Eye (tissue), 1 donor: ENCODE measurements around the gene CRHR1.
"Not testable (repeated sequence)": the region's sequence is repeated elsewhere in the genome, so short reads cannot be mapped to it uniquely, and the experiment has no call there.

Experiments
- DNase-seq: peaks from one replicate; pipeline ENCODE4 v3.0.0-alpha.2; 2015

CRHR1 gene

DNA sequence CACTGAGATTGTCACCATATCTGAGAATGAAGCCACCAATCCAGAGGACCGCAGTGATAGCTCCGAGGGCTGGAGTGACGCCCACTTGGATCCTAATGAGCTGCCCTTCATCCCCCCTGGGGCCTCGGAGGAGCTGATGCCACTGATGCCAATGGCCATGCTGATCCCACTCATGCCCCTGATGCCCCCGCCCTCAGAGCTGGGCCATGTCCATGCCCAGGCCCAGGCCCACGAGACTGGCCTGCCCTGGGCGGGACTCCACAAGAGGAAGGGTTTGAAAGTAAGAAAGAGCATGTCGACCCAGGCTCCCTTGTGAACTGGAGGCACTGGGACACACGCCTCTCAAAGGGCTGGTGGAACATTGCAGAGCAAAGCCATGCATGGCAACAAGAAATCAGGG lies 62.5 kb downstream of the CRHR1 start:
- DNase-seq = no peak

GRCh38 chr17:45847101-45847500 lies 63.0 kb downstream of the CRHR1 start:
- no peak for DNase-seq

DNA sequence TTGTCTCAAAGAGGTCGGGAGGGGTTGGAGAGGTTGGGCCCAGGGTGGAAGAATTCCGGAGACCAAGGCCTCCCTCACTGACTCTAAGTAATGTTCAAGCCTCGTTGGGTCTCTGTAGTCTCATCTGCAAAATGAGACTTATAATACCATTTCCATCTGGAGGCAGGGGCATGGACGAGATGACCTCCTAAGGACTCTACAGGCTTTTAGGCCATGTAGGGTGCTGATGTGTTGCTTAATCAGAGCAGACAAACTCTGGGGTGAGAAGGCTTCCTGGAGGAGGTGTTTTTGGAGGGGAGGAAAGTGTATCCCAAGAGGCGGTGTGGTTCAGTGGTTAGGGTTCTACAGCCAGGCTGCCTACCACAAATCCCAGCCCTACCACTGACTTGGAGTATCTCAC lies 63.6 kb downstream of the CRHR1 start:
- no peak for DNase-seq

DNA sequence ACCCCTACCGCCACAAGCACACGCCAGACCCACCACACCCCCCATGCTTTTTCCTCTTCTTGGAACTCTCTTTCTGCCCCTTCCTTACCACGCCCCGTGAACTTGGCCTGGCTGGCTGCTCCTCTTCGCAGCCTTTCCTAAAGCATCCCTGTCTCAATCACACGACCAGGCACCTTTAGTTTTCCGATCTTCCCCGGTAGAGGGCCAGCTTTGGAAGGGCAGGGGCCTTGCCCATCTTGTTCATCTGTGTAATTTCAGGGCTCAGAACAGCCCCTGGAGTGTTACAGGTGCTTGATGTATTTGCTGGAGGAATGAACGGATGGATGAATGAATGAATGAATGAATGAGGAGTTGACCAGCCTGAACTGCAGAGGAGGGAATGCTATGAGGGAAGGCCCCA lies 64.3 kb downstream of the CRHR1 start:
- DNase-seq = no peak

- no peak for DNase-seq
Observed at GRCh38 chr17:45848868-45849535, 64.9 kb downstream of the CRHR1 start.

DNA sequence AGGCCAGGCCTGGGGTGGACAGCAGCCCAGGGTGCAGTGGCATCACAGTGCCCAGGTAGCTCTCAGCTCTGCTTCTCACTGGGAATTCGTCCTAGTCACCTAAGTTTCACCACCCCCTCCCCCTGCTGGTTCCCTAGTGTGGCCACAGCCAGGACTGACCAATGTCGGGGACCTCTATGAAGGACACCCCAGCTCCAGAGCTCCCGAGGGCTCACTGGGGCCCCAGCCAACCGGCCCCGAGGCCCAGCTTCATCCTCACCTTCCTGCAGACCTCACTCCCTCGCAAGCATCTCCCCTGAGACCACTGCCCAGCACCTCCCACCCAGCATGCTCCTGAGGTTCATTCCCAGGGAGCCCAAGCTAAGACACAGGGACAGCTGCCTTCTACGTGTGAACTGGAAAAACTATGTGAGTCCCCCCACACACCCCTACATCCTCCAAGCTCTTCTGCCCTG lies 65.4 kb downstream of the CRHR1 start:
- no peak for DNase-seq

DNA sequence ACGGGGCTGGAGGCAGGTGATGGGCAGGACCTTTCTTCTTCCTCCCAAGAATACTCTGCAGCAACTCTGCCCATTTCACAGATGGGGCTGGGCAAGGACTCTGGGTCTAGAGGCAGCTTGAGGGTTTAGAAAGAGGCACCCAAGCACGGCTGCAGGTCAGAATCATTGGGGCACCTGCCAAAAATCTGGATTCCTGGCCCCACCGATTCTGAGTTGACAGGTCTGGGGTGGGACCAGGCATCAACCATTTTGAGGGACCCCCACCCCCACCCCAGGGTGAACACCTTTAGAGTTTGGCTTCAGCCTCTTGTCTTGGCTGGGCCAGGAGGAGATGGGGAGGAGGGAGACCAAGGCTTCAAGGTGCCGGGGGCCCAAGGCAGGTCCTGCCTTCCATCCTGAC lies 65.9 kb downstream of the CRHR1 start:
- no peak for DNase-seq

DNA sequence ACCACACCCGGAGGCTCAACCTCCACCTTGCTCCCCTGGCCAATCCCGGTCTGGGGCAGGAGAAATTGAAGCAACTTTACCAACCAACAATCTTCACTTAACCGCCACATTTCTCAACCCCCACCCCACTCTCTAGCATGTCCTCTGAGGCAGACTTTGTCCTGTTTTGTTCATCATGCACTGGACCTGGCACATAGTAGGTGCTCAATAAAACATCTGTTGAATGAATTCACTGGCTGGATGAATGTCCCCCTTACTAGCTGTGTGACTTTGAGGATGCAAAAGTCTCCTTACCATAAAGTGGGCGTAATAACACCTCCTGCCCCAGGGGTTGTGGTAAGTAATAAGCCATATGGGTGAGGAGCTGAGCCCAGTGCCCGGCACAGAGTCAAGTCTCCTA lies 66.3 kb downstream of the CRHR1 start:
- DNase-seq = no peak

GRCh38 chr17:45851022-45851421 lies 66.9 kb downstream of the CRHR1 start:
- no peak for DNase-seq

- no peak for DNase-seq
Observed at GRCh38 chr17:45851464-45851863, 67.3 kb downstream of the CRHR1 start.

DNA sequence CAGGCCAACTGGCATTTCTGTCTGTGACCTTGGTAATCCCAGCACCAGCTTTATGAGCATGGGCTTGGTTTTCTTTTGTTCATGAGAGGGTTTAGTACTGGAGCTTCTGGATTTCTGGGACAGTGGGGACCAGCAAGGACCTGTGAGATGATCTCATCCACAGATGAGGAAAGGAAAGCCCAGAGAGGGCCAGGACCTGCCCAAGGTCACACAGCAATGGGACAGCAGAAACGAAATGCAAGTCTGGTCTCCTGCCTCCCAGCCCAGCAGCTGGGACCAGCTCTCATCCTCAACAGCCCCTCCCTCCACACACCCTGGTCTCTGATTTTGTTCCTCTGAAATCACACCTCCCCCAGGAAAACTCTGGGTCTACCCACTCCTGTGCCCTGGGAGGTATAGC lies 67.8 kb downstream of the CRHR1 start:
- DNase-seq = no peak

GRCh38 chr17:45852535-45853297 lies 68.6 kb downstream of the CRHR1 start:
- peak; percentile 87 for DNase-seq

- DNase-seq = no peak
Observed at GRCh38 chr17:45854209-45854608, 70.1 kb downstream of the CRHR1 start.

- DNase-seq = no peak
Observed at GRCh38 chr17:45855691-45856336, 71.7 kb downstream of the CRHR1 start.

DNA sequence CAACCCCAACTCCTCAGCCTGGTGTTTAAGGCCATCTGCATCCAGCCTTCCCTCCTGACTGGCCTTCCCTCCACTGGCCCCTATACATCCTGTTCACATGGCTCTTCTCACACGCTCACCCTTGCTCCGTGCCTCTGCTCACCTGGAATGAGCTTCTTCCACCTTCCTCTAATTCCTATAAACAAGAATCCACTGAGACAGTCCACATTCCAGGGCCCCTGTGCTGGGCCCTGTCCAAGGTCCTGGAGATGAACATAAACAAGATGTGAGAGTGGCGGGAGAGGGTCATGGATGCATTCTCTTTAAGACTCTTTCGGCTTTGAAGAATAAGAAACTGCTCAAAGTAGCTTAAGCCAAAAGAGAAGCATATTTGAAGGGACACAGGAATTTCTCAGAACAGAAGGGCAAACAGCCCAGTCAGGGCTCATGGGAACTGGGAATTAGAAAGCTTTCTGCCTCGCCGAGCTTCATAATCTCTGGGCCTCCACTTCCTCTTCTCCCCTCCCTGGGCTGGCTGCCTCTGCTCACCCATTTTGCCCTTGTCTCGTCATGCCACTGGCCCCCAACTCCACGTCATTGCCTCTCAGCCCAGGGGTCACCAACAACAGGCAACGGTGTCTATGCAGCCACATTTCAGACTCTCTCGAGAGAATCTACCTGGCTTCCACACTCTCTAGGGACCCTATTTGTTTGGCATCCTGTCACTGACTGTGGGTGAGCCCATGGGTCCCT lies 74.0 kb downstream of the CRHR1 start:
- DNase-seq = peak; percentile 76

- DNase-seq = no peak
Observed at GRCh38 chr17:45861165-45861564, 77.0 kb downstream of the CRHR1 start.

DNA sequence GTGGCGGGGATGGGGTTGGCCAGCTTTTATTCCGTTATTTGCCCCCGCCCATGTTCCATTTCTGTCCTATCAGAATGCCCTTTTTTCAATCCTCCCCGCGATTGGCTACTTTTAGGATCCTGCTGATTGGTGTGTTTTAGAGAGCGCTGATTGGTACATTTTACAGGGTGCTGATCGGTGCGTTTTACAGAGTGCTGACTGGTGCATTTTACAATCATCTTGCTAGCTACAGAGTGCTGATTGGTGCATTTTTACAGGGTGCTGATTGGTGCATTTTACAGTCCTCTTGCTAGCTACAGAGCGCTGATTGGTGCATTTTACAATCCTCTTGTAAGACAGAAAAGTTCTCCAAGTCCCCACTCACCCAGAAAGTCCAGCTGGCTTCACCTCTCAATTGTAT lies 78.0 kb downstream of the CRHR1 start:
- not testable (repeated sequence) for DNase-seq

GRCh38 chr17:45863857-45864654 lies 79.9 kb downstream of the CRHR1 start:
- DNase-seq = no peak

DNA sequence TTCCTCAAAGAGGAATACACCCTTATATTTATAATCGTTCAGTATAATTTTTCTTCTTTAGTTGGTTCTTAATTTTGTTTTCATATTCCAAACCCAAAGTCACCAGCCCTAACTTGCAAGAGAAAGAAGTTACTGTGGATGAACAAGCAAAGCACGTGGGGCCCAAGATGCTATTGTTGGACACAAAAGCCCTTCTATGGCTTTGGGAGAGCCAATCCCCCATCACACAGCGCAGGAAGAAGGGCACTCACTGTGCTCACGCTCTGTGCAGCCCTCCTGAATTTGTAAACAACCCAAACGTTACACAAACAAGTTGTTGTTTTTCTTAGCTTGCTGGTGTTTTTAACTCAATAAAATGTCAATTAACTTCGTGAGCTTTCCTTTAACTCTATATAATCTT lies 83.1 kb downstream of the CRHR1 start:
- no peak for DNase-seq

DNA sequence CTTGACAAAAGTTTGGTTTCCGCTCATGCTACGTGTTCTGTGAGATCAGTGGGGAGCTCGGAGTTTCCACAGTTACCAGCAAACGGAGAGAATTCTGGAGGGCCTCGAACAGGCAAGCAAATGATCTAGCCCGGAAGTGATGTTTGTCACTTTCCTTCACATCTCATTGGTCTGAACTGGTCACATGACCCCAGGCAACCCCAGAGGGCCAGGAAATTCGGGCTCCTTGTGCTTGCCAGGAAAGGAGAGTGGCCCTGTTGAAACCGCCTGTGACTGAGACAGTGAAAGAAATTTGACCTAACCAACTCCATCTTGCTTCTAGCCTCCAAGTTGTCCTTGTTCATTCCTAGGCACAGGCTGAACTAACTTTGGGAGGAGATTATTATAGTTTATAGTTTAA lies 83.6 kb downstream of the CRHR1 start:
- no peak for DNase-seq

DNA sequence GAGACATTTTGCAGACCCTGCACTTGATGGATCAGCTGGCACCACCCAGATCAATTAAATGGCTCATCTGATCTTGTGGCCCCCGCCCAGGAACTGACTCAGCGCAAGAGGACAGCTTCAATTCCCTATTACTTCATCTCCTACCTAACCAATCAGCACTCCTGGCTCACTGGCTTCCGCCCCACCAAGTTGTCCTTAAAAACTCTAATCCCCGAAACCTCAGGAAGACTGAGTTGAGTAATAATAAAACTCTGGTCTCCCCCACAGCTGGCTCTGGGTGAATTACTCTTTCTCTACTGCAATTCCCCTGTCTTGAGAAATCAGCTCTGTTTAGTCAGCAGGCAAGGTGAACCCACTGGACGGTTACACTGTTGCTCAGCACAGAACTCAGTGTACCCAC lies 84.2 kb downstream of the CRHR1 start:
- no peak for DNase-seq

GRCh38 chr17:45869676-45870341 lies 85.7 kb downstream of the CRHR1 start:
- no peak for DNase-seq
